ENCODE data around the gene SRF. TPM values are rescaled to one million over a fixed set of nuclear protein-coding genes. Genes with fewer than 3 reads are reported as not detected.

SRF gene
- total RNA-seq, 1 experiment from 2014 or later, result 33.2 TPM

DNA sequence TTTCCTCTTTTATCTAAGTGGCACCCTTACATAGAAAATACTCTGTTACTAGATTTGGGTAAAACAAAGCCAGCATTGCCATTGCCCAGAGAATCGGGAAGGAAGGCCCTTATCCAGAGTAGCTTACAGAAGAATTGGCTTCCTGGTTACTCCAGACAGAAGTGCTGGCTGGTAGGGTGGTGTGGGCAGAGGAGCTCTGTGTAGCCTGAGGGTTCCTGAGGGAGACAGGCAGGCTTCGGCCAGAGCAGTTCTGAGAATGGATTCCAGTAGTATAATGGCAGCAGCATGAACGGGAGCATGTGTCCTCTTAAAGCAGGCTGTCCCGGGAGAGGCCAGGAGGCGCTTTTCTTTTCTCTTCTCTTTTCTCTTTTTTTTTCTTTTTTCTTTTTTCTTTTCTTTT lies 22.9 kb downstream of the SRF start:
- DNase-seq (ENCODE audit: low spot score), result no peak
- TF ChIP-seq EZH2 (IDR thresholded peaks at IDR 0.05; ENCODE audit: borderline replicate concordance, low read depth, low read length, poor library complexity, severe bottlenecking), result no peak
- TF ChIP-seq CTCF (conservative IDR thresholded peaks at IDR 0.05; ENCODE audit: low read depth, low read length), result no peak
- ChIA-PET CTCF (no interaction called here), POLR2A (ENCODE audit: low non-redundant PET) (no interaction called here)
- Histone ChIP-seq H3K36me3 (ENCODE audit: insufficient read depth, low read length, poor library complexity, severe bottlenecking) (no peaks in the 10 kb centered on the region), H3K9me3 (ENCODE audit: low read depth, low read length, poor library complexity, severe bottlenecking) (no peaks in the 10 kb centered on the region), H3K27me3 (replicated peaks; ENCODE audit: insufficient read depth, low read depth, low read length, poor library complexity) (no peaks in the 10 kb centered on the region), H3K27ac (ENCODE audit: low read depth, low read length, poor library complexity, severe bottlenecking) (no peak overlapping the region), H3K4me3 (ENCODE audit: low read depth, low read length, poor library complexity, severe bottlenecking) (no peak overlapping the region), H3K4me1 (ENCODE audit: insufficient read depth, low read length, poor library complexity, severe bottlenecking) (no peaks in the 10 kb centered on the region)
- intact Hi-C loops (cut with micrococcal nuclease; ENCODE audit: unreplicated experiment), result no loop called here
- BruUV-seq (replicated peaks), result no TSS peak

DNA sequence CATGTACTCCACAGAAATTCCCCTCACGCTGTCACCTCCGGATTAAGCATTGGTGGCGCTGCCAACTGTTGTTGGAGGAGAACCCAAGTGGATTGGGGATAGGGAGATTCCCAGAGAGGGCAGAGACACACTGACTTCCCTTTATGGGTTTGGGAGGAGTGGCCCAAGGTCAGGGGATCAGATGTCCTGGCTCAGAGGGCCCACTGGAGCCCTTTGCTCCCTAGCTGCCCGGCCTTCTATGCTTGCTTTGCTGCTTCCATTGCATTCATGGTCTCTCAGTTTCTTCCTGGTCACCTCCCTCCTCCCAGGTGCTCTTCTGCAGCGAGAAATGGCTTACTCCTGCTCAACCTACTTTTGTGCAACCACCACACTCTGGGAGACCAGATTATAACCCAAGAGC lies 25.3 kb downstream of the SRF start:
- H3K4me3 ChIP-seq (ENCODE audit: low read depth, low read length, poor library complexity, severe bottlenecking), result no peak overlapping the region
- no TSS peak for BruUV-seq (replicated peaks)
- ChIA-PET POLR2A (ENCODE audit: low non-redundant PET) (no interaction called here), CTCF (interaction anchor here (0.5 kb wide), 1 partner anchor 46 kb away, joined by 3 read pairs; no protein-coding TSS in a partner anchor)
- H3K27ac ChIP-seq (ENCODE audit: low read depth, low read length, poor library complexity, severe bottlenecking), result no peak overlapping the region
- TF ChIP-seq EZH2 (IDR thresholded peaks at IDR 0.05; ENCODE audit: borderline replicate concordance, low read depth, low read length, poor library complexity, severe bottlenecking), result no peak
- TF ChIP-seq CTCF (conservative IDR thresholded peaks at IDR 0.05; ENCODE audit: low read depth, low read length), result no peak
- H3K36me3 ChIP-seq (ENCODE audit: insufficient read depth, low read length, poor library complexity, severe bottlenecking), result no peaks in the 10 kb centered on the region
- no peaks in the 10 kb centered on the region for H3K27me3 ChIP-seq (replicated peaks; ENCODE audit: insufficient read depth, low read depth, low read length, poor library complexity)
- H3K9me3 ChIP-seq (ENCODE audit: low read depth, low read length, poor library complexity, severe bottlenecking), result no peaks in the 10 kb centered on the region
- no peak for DNase-seq (ENCODE audit: low spot score)
- intact Hi-C loops (cut with micrococcal nuclease; ENCODE audit: unreplicated experiment), result no loop called here
- H3K4me1 ChIP-seq (ENCODE audit: insufficient read depth, low read length, poor library complexity, severe bottlenecking), result no peaks in the 10 kb centered on the region

- intact Hi-C loops (cut with micrococcal nuclease; ENCODE audit: unreplicated experiment), result no loop called here
Measured at GRCh38 chr6:43199912-43200311, 28.8 kb downstream of the SRF start.

More at GRCh38 chr6:43199912-43200311, 28.8 kb downstream of the SRF start:
- Histone ChIP-seq H3K36me3 (ENCODE audit: insufficient read depth, low read length, poor library complexity, severe bottlenecking) (no peaks in the 10 kb centered on the region), H3K9me3 (ENCODE audit: low read depth, low read length, poor library complexity, severe bottlenecking) (no peaks in the 10 kb centered on the region), H3K27ac (ENCODE audit: low read depth, low read length, poor library complexity, severe bottlenecking) (no peak overlapping the region), H3K4me3 (ENCODE audit: low read depth, low read length, poor library complexity, severe bottlenecking) (no peak overlapping the region), H3K27me3 (replicated peaks; ENCODE audit: insufficient read depth, low read depth, low read length, poor library complexity) (no peaks in the 10 kb centered on the region), H3K4me1 (ENCODE audit: insufficient read depth, low read length, poor library complexity, severe bottlenecking) (no peaks in the 10 kb centered on the region)
- no TSS peak for BruUV-seq (replicated peaks)
- TF ChIP-seq EZH2 (IDR thresholded peaks at IDR 0.05; ENCODE audit: borderline replicate concordance, low read depth, low read length, poor library complexity, severe bottlenecking) (no peak), CTCF (conservative IDR thresholded peaks at IDR 0.05; ENCODE audit: low read depth, low read length) (no peak)
- ChIA-PET CTCF (no interaction called here), POLR2A (ENCODE audit: low non-redundant PET) (no interaction called here)
- DNase-seq (ENCODE audit: low spot score), result no peak

Measured in A673 (cell line).